Spinal cord (tissue), 10 donors: ENCODE measurements around the gene RGS9. TPM values are rescaled to one million over a fixed set of nuclear protein-coding genes. Genes with fewer than 3 reads are reported as not detected.
"Not testable (repeated sequence)": the region's sequence is repeated elsewhere in the genome, so short reads cannot be mapped to it uniquely, and the experiment has no call there.

ENCODE experiments used
- DNase-seq, 6 donors: peaks; one replicate each; pipeline versions ENCODE4 v3.0.0 to v3.0.0-alpha.2; 2013 to 2015; ENCODE audit warnings: low spot score in 6 of 6, low read depth in 4 of 6
- H3K27ac ChIP-seq: one replicate; pipeline ENCODE4 v1.5.1; 2013; ENCODE audit warnings: low read depth, low read length, control low read depth
- H3K27me3 ChIP-seq: one replicate; pipeline ENCODE4 v1.6.1; 2013; ENCODE audit warnings: low read length; ENCODE audit not compliant: control insufficient read depth, insufficient read depth
- H3K36me3 ChIP-seq: one replicate; pipeline ENCODE4 v1.6.1; 2013; ENCODE audit warnings: low read length; ENCODE audit not compliant: control insufficient read depth, insufficient read depth
- H3K4me1 ChIP-seq: one replicate; pipeline ENCODE4 v1.6.1; 2013; ENCODE audit warnings: low read length; ENCODE audit not compliant: control insufficient read depth, insufficient read depth
- H3K4me3 ChIP-seq: one replicate; pipeline ENCODE4 v1.5.1; 2013; ENCODE audit warnings: low read depth, low read length, control low read depth
- H3K9me3 ChIP-seq: one replicate; pipeline ENCODE4 v1.6.1; 2013; ENCODE audit warnings: low read length; ENCODE audit not compliant: control insufficient read depth, insufficient read depth
- WGBS: methylation state at CpG from one replicate; pipeline ENCODE4 v1.1.5; 2013; ENCODE audit warnings: missing lambda C conversion rate; ENCODE audit not compliant: insufficient coverage; 5-methylcytosine and 5-hydroxymethylcytosine counted together
- long read RNA-seq, 4 donors: transcript quantifications; one replicate each; lab custom pipeline, GENCODE V29; 2026
- polyA plus RNA-seq, 2 donors: library from polyadenylated mRNA; unstranded; fragments of 120-200 nt; gene quantifications; one replicate each; pipeline ENCODE4 v1.2.1, GENCODE V29; 2013; ENCODE audit not compliant: insufficient read length in 2 of 2
- total RNA-seq, 2 donors: library from RNA; depleted of rRNA in 1 of 2; stranded (reverse); fragments of 120-200 nt in 1 of 2; fragments of >200 nt in 1 of 2; gene quantifications; one replicate each; pipeline versions ENCODE4 v1.2.3 to v1.2.4, GENCODE V29; 2013 to 2014
- donor health status: healthy.

RGS9 gene
- 10 to 100 TPM; 19.1 to 34.8 TPM for total RNA-seq
- 10 to 100 TPM; 39.6 to 42.4 TPM for polyA plus RNA-seq
- long read RNA-seq, donor 1, transcript RGS9-212 (3 exons, 2,736 nt) = major isoform, 9 of 14 reads
- long read RNA-seq, donor 1, partial matches to known transcripts = 0 of 14 reads
- long read RNA-seq, donor 1, other reads (novel, unspliced or antisense) = 0 of 14 reads
- long read RNA-seq, donor 2, transcript RGS9-212 (3 exons, 2,736 nt) = major isoform, 5 of 8 reads
- long read RNA-seq, donor 2, partial matches to known transcripts = 0 of 8 reads
- long read RNA-seq, donor 2, other reads (novel, unspliced or antisense) = 0 of 8 reads
- long read RNA-seq, donor 3, transcript RGS9-212 (3 exons, 2,736 nt) = major isoform, 5 of 11 reads
- long read RNA-seq, donor 3, partial matches to known transcripts = 0 of 11 reads
- long read RNA-seq, donor 3, other reads (novel, unspliced or antisense) = 0 of 11 reads
- long read RNA-seq, donor 4, transcript RGS9-212 (3 exons, 2,736 nt) = major isoform, 19 of 19 reads
- long read RNA-seq, donor 4, partial matches to known transcripts = 0 of 19 reads
- long read RNA-seq, donor 4, other reads (novel, unspliced or antisense) = 0 of 19 reads

- Histone ChIP-seq H3K9me3 (no peaks in the 10 kb centered on the region), H3K4me1 (peaks cover 26% of the 10 kb centered on the region), H3K36me3 (no peaks in the 10 kb centered on the region), H3K4me3 (peak within 1 kb of the TSS; percentile 59), H3K27me3 (no peaks in the 10 kb centered on the region), H3K27ac (no peak within 1 kb of the TSS)
- peak; percentile 48 to 90 (median 65) for DNase-seq
- 3% methylated on average over 52 of the region's 56 CpGs for WGBS
Measured at GRCh38 chr17:65137021-65137939, at the start of gene RGS9. RGS9 (plus strand) TSS chr17:65137370; CDS start chr17:65137541, 171 bp downstream.

GRCh38 chr17:65088621-65089360, 48.4 kb upstream of the RGS9 start:
- no peak overlapping the region for H3K27ac ChIP-seq

GRCh38 chr17:65092262-65092661, 44.9 kb upstream of the RGS9 start:
- no peaks in the 10 kb centered on the region for H3K9me3 ChIP-seq
- no peaks in the 10 kb centered on the region for H3K36me3 ChIP-seq
- DNase-seq = no peak
- H3K4me3 ChIP-seq = no peak overlapping the region
- no CpG with 5 or more reads among the region's 3 CpGs for WGBS
- H3K4me1 ChIP-seq = no peaks in the 10 kb centered on the region
- no peaks in the 10 kb centered on the region for H3K27me3 ChIP-seq
- no peak overlapping the region for H3K27ac ChIP-seq

More at GRCh38 chr17:65088621-65089360, 48.4 kb upstream of the RGS9 start:
- Histone ChIP-seq H3K4me3 (no peak overlapping the region), H3K9me3 (no peaks in the 10 kb centered on the region), H3K27me3 (no peaks in the 10 kb centered on the region), H3K36me3 (no peaks in the 10 kb centered on the region), H3K4me1 (peaks cover 4% of the 10 kb centered on the region)
- 85% methylated on average over 2 of the region's 4 CpGs for WGBS
- DNase-seq = no peak

- H3K27ac ChIP-seq, H3K27me3 ChIP-seq, H3K36me3 ChIP-seq, H3K4me1 ChIP-seq, DNase-seq, H3K9me3 ChIP-seq, H3K4me3 ChIP-seq: not testable (repeated sequence)
- 91% methylated on average over 10 of the region's 15 CpGs for WGBS
Measured at GRCh38 chr17:65092721-65093356, 44.3 kb upstream of the RGS9 start.

GRCh38 chr17:65093930-65094329, 43.2 kb upstream of the RGS9 start:
- Histone ChIP-seq H3K4me3 (no peak overlapping the region), H3K27ac (no peak overlapping the region), H3K9me3 (no peaks in the 10 kb centered on the region), H3K36me3 (no peaks in the 10 kb centered on the region), H3K27me3 (no peaks in the 10 kb centered on the region), H3K4me1 (no peaks in the 10 kb centered on the region)
- 97% methylated on average over 5 of the region's 7 CpGs for WGBS
- no peak for DNase-seq

GRCh38 chr17:65095465-65095864, 41.7 kb upstream of the RGS9 start:
- Histone ChIP-seq H3K4me3 (no peak overlapping the region), H3K27me3 (no peaks in the 10 kb centered on the region), H3K4me1 (peaks cover 7% of the 10 kb centered on the region), H3K36me3 (no peaks in the 10 kb centered on the region), H3K9me3 (no peaks in the 10 kb centered on the region), H3K27ac (no peak overlapping the region)
- no peak for DNase-seq
- no CpG with 5 or more reads among the region's 1 CpG for WGBS

- WGBS = 100% methylated on average over 1 of the region's 2 CpGs
- H3K36me3 ChIP-seq, H3K9me3 ChIP-seq, H3K27ac ChIP-seq, DNase-seq, H3K4me3 ChIP-seq, H3K27me3 ChIP-seq: not testable (repeated sequence)
- peaks cover 14% of the 10 kb centered on the region for H3K4me1 ChIP-seq
Measured at GRCh38 chr17:65096382-65096781, 40.8 kb upstream of the RGS9 start.

GRCh38 chr17:65097110-65097509, 40.1 kb upstream of the RGS9 start:
- H3K9me3 ChIP-seq = no peaks in the 10 kb centered on the region
- WGBS = 80% methylated on average over 1 of the region's 2 CpGs

GRCh38 chr17:65099475-65099874, 37.7 kb upstream of the RGS9 start:
- no peaks in the 10 kb centered on the region for H3K36me3 ChIP-seq
- no peaks in the 10 kb centered on the region for H3K27me3 ChIP-seq
- H3K27ac ChIP-seq = no peak overlapping the region
- H3K4me1 ChIP-seq = peaks cover 21% of the 10 kb centered on the region
- no peak for DNase-seq
- H3K4me3 ChIP-seq = no peak overlapping the region
- no peaks in the 10 kb centered on the region for H3K9me3 ChIP-seq

More at GRCh38 chr17:65097110-65097509, 40.1 kb upstream of the RGS9 start:
- DNase-seq = no peak
- Histone ChIP-seq H3K36me3 (no peaks in the 10 kb centered on the region), H3K4me3 (no peak overlapping the region), H3K27ac (no peak overlapping the region), H3K27me3 (no peaks in the 10 kb centered on the region), H3K4me1 (peaks cover 18% of the 10 kb centered on the region)
